HepG2 (cell line): ENCODE data around the gene COX7A1. TPM values are rescaled to one million over a fixed set of nuclear protein-coding genes. Genes with fewer than 3 reads are reported as not detected.
A peak's percentile ranks its signal among the peaks of the same experiment; 100 is the strongest.

Experiments used
- ATAC-seq: fragments of 200-7000 bp; cut with Tn5 transposase; 3 replicates; pipeline ENCODE4 v1.9.1; 2020; ENCODE audit warnings: mild to moderate bottlenecking, moderate library complexity
- BruUV-seq: library from RNA; stranded (reverse); fragments of 400-500 nt; replicated peaks from 2 replicates; lab custom pipeline; 2021; lab: Mats Ljungman, UMichigan
- CTCF ChIA-PET: fragments of 300-600 bp; formaldehyde crosslinking; extraction: SDS; loops from one replicate; lab custom pipeline; 2021; ENCODE audit warnings: low total read pairs, inconsistent platforms, low intra/inter-chr PET ratio; lab: Yijun Ruan, JAX
- POLR2A ChIA-PET: fragments of 350-600 bp; sonication (Branson Sonifier 250); formaldehyde crosslinking; loops from one replicate; lab custom pipeline; 2020; ENCODE audit warnings: antibody characterized with exemption, inconsistent platforms; lab: Yijun Ruan, JAX
- DNase-seq: peaks from one replicate; pipeline ENCODE4 v3.0.0-alpha.2; 2015; ENCODE audit warnings: low spot score
- FAIRE-seq: peaks from 3 replicates; lab custom pipeline; 2011; peaks lifted over from hg19 to GRCh38; lab: Jason Lieb, UNC
- H2AFZ ChIP-seq: one replicate; pipeline ENCODE4 v1.6.1; 2011; ENCODE audit warnings: low read length, inconsistent platforms
- H3K27ac ChIP-seq: fragments of 300-600 bp; 3 replicates; pipeline ENCODE4 v1.8.0; 2011; ENCODE audit warnings: mixed run types, mild to moderate bottlenecking, mixed read lengths, low read length, inconsistent platforms; ENCODE audit not compliant: insufficient read depth; ENCODE audit errors: extremely low read length
- H3K27me3 ChIP-seq, 2 experiments: fragments of 200-600 bp in 1 of 2; 2 replicates in 1 of 2; 3 replicates in 1 of 2; pipeline versions ENCODE4 v1.6.0 to v1.8.0; 2011; ENCODE audit warnings: low read length in 2 of 2, mild to moderate bottlenecking in 2 of 2, moderate library complexity in 2 of 2, inconsistent platforms in 1 of 2; ENCODE audit not compliant: insufficient read depth in 2 of 2, control insufficient read depth in 1 of 2
- H3K36me3 ChIP-seq, 2 experiments: fragments of 200-600 bp in 1 of 2; replicated peaks in 1 of 2; 2 replicates in 1 of 2; 3 replicates in 1 of 2; pipeline versions ENCODE4 v1.5.1 to v1.8.0; 2011; ENCODE audit warnings: low read length in 2 of 2, inconsistent platforms in 1 of 2; ENCODE audit not compliant: insufficient read depth in 2 of 2, control insufficient read depth in 1 of 2
- H3K4me1 ChIP-seq: 2 replicates; pipeline ENCODE4 v1.5.1; 2012; ENCODE audit warnings: low read length, inconsistent platforms; ENCODE audit not compliant: insufficient read depth
- H3K4me2 ChIP-seq: 2 replicates; pipeline ENCODE4 v1.6.0; 2011; ENCODE audit warnings: low read depth, low read length, inconsistent platforms
- H3K4me3 ChIP-seq, 3 experiments: fragments of 200-600 bp in 1 of 3; sonication (generic), shearing (Covaris generic) in 1 of 3; replicated peaks in 1 of 3; 2 replicates each; pipeline ENCODE4 v1.5.1; 2011 to 2016; ENCODE audit warnings: low read length in 3 of 3, inconsistent platforms in 2 of 3, low read depth in 2 of 3, mild to moderate bottlenecking in 2 of 3, control low read depth in 1 of 3, mixed read lengths in 1 of 3; ENCODE audit not compliant: insufficient read depth in 1 of 3
- H3K79me2 ChIP-seq: one replicate; pipeline ENCODE4 v1.6.1; 2011; ENCODE audit warnings: low read length, inconsistent platforms; ENCODE audit not compliant: insufficient read depth
- H3K9ac ChIP-seq: 2 replicates; pipeline ENCODE4 v1.6.0; 2011; ENCODE audit warnings: mild to moderate bottlenecking, low read depth, low read length, inconsistent platforms; ENCODE audit not compliant: insufficient read depth
- H3K9me3 ChIP-seq: 2 replicates; pipeline ENCODE4 v1.5.1; 2012; ENCODE audit warnings: mild to moderate bottlenecking, low read length
- H4K20me1 ChIP-seq: 2 replicates; pipeline ENCODE4 v1.6.0; 2011; ENCODE audit warnings: inconsistent platforms, mild to moderate bottlenecking, low read length, moderate library complexity; ENCODE audit not compliant: insufficient read depth
- SP140L ChIP-seq: sonication (generic); formaldehyde crosslinking; IDR thresholded peaks from 2 replicates; pipeline ENCODE4 v1.4.0; 2020; ENCODE audit warnings: missing genetic modification reagents, borderline replicate concordance
- ZNF318 ChIP-seq: sonication (generic); formaldehyde crosslinking; IDR thresholded peaks from 2 replicates; pipeline ENCODE4 v1.4.0; 2020; ENCODE audit warnings: mild to moderate bottlenecking, missing genetic modification reagents
- ZNF564 ChIP-seq: sonication (generic); formaldehyde crosslinking; IDR thresholded peaks from 2 replicates; pipeline ENCODE4 v1.8.1; 2023; ENCODE audit warnings: mild to moderate bottlenecking, missing genetic modification reagents
- WGBS: methylation state at CpG from one replicate; pipeline ENCODE4 v1.1.6; 2017; ENCODE audit warnings: low lambda C conversion rate; 5-methylcytosine and 5-hydroxymethylcytosine counted together
- in situ Hi-C: cut with HindIII; loops from 2 replicates; pipeline ENCODE4 v1.10.0; 2017; ENCODE audit warnings: low pct_unique_long_range_greater_than_20kb; ENCODE audit not compliant: extremely low pct_ligation_motif_present
- intact Hi-C: fragments of 100-400 bp; cut with micrococcal nuclease; formaldehyde crosslinking; loops from one replicate; pipeline ENCODE4 v1.10.0; 2022; ENCODE audit not compliant: unreplicated experiment
- polyA plus RNA-seq, 8 experiments: library from polyadenylated mRNA; depleted of rRNA in 3 of 8; stranded (reverse) in 7 of 8; unstranded in 1 of 8; fragments of >200 nt; fragmentation: Illumina TruSeq in 4 of 8; extraction: Trizol in 4 of 8; gene quantifications; 2 replicates each; pipeline versions ENCODE4 v1.2.1 to v1.2.3, GENCODE V29; 2011 to 2016; ENCODE audit warnings: low read depth in 4 of 8, missing spikeins in 1 of 8, mixed read lengths in 1 of 8; ENCODE audit not compliant: insufficient read depth in 1 of 8
- total RNA-seq, 5 experiments: library from RNA; depleted of rRNA; stranded (reverse); fragments of >200 nt; fragmentation: Illumina TruSeq; extraction: Trizol; gene quantifications; 2 replicates each; pipeline ENCODE4 v1.2.3, GENCODE V29; 2016; ENCODE audit warnings: low read depth in 1 of 5

Gene COX7A1
- total and polyA plus RNA-seq, 2 of the 13 experiments (the other 11 are each of a cell fraction or from before 2014, with no cell fraction given): not detected

DNA sequence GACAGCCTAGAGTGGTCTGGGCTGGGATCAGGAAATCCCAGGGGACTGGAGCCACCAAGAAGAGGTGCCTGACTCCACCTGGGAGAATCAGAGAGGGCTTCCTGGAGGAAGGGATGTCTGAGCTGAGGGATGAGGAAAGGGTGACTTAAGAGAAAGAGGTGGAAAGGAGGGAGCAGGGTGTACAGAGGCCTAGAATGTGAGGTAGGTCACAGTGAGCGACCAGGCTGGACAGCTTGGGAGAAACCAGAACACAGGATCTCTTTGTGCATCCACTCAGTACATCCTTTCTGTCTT lies 36.0 kb downstream of the COX7A1 start:
- Histone ChIP-seq H3K9ac (peak overlapping the region; percentile 61), H3K4me3 (peak overlapping the region; percentile 71 to 88 (median 84); a peak in 5 of 6 replicates), H3K27me3 (no peaks in the 10 kb centered on the region; a peak in 1 of 5 replicates), H3K36me3 (peaks cover 10 to 15% of the 10 kb centered on the region in 2 experiments; a peak in 2 of 5 replicates), H2AFZ (no peak overlapping the region), H3K4me1 (peaks cover 58% of the 10 kb centered on the region), H3K4me2 (peak overlapping the region; percentile 93), H3K9me3 (no peaks in the 10 kb centered on the region), H4K20me1 (no peaks in the 10 kb centered on the region), H3K27ac (peak overlapping the region; percentile 60), H3K79me2 (peaks cover 34% of the 10 kb centered on the region)
- POLR2A ChIA-PET: interaction anchor here (0.6 to 0.8 kb wide), 2 partner anchors 12 to 16 kb away, joined by 3 to 4 read pairs; no protein-coding TSS in a partner anchor
- WGBS: 90% methylated on average over 1 of the region's 1 CpG
- intact Hi-C loops (loop anchor here (1.0 kb wide), 1 partner anchor 24 kb away; the partner anchor contains the start of gene CAPNS1), in situ Hi-C loops (no loop called here)
- DNase-seq (no peak), ATAC-seq (no peak), FAIRE-seq (no peak)
- CTCF ChIA-PET: no interaction called here
- 0 out of 2 replicates have a peak, but pooled peaks have one; percentile 18 for TF ChIP-seq ZNF564 (CRISPR knock-in tag)
- TF ChIP-seq ZNF318: no peak
- no peak for TF ChIP-seq SP140L (CRISPR knock-in tag)
- no TSS peak for BruUV-seq
